H1 (cell line): ENCODE results near the gene LSM7. TPM values are rescaled to one million over a fixed set of nuclear protein-coding genes. Genes with fewer than 3 reads are reported as not detected.

Source experiments
- ATF3 ChIP-seq: IDR thresholded peaks from 2 replicates; pipeline ENCODE4 v1.6.1; 2011; ENCODE audit warnings: low read depth, mild to moderate bottlenecking, low read length; ENCODE audit not compliant: insufficient read depth
- CEBPB ChIP-seq: IDR thresholded peaks from 2 replicates; pipeline ENCODE4 v1.6.1; 2012; ENCODE audit warnings: low read depth, low read length
- CHD7 ChIP-seq: fragments of 300-600 bp; sonication (generic); IDR thresholded peaks from 2 replicates; pipeline ENCODE4 v1.7.1; 2012; ENCODE audit warnings: low read length, moderate library complexity, mild to moderate bottlenecking, inconsistent platforms; ENCODE audit not compliant: insufficient replicate concordance
- FOSL1 ChIP-seq: IDR thresholded peaks from 2 replicates; pipeline ENCODE4 v1.6.1; 2011; ENCODE audit warnings: mild to moderate bottlenecking, low read depth, low read length, moderate library complexity; ENCODE audit not compliant: insufficient read depth
- GABPA ChIP-seq: IDR thresholded peaks from 2 replicates; pipeline ENCODE4 v1.6.1; 2011; ENCODE audit warnings: mild to moderate bottlenecking, low read length, moderate library complexity, borderline replicate concordance; ENCODE audit not compliant: insufficient read depth
- GTF2F1 ChIP-seq: IDR thresholded peaks from 2 replicates; pipeline ENCODE4 v1.6.1; 2012; ENCODE audit warnings: low read depth, low read length, improper control_type of control experiment, borderline replicate concordance
- POLR2A ChIP-seq, 2 experiments: IDR thresholded peaks; 1 replicate in 1 of 2; 2 replicates in 1 of 2; pipeline ENCODE4 v1.6.1; 2011; ENCODE audit warnings: low read depth in 2 of 2, low read length in 2 of 2, mild to moderate bottlenecking in 2 of 2; ENCODE audit errors: control extremely low read depth in 1 of 2
- POU5F1 ChIP-seq: IDR thresholded peaks from 2 replicates; pipeline ENCODE4 v1.6.1; 2011; ENCODE audit warnings: low read depth, mild to moderate bottlenecking, low read length, moderate library complexity
- SIN3A ChIP-seq, 2 experiments: IDR thresholded peaks in 1 of 2; conservative IDR thresholded peaks in 1 of 2; 2 replicates each; pipeline ENCODE4 v1.6.1; 2011 to 2012; ENCODE audit warnings: low read length in 2 of 2, improper control_type of control experiment in 1 of 2, low read depth in 1 of 2, mild to moderate bottlenecking in 1 of 2
- SP4 ChIP-seq: IDR thresholded peaks from 2 replicates; pipeline ENCODE4 v1.6.1; 2012; ENCODE audit warnings: low read length, inconsistent platforms
- SRF ChIP-seq: IDR thresholded peaks from 2 replicates; pipeline ENCODE4 v1.6.1; 2011; ENCODE audit warnings: mild to moderate bottlenecking, low read depth, low read length, moderate library complexity
- polyA plus RNA-seq, 7 experiments: library from polyadenylated mRNA; depleted of rRNA in 3 of 7; stranded (reverse) in 5 of 7; unstranded in 2 of 7; fragments of >200 nt in 5 of 7; fragments of 200-250 nt in 2 of 7; gene quantifications; 1 replicate in 5 of 7; 2 replicates in 1 of 7; 4 replicates in 1 of 7; pipeline versions ENCODE4 v1.2.1 to v1.2.3, GENCODE V29; 2011 to 2013; ENCODE audit warnings: missing spikeins in 2 of 7, mixed read lengths in 2 of 7
- total RNA-seq: library from RNA; stranded (reverse); fragmentation: NEBNext Ultra II Directional; extraction: Animal tissue kit (Norgen Biotek cat#: 25700); gene quantifications from 2 replicates; pipeline ENCODE4 v1.2.1, GENCODE V29; 2021

Gene LSM7
- total and polyA plus RNA-seq, 2 of the 8 experiments (the other 6 are each of a cell fraction or from before 2014, with no cell fraction given) = 228 to 1,335 TPM

- no peak for TF ChIP-seq CHD7
- no peak for TF ChIP-seq POLR2A (IDR thresholded peaks at IDR 0.05; ENCODE audit: control extremely low read depth in 1 of 2, low read depth in 2 of 2, low read length in 2 of 2)
- no peak for TF ChIP-seq FOSL1
- TF ChIP-seq POU5F1 = no peak
- no peak for TF ChIP-seq SRF
- TF ChIP-seq CEBPB = no peak
- TF ChIP-seq SP4 = no peak
- no peak for TF ChIP-seq SIN3A (conservative IDR thresholded peaks at IDR 0.05 in 1 of 2, IDR thresholded peaks at IDR 0.05 in 1 of 2; ENCODE audit: low read depth in 1 of 2, low read length in 2 of 2)
- no peak for TF ChIP-seq GTF2F1
- TF ChIP-seq GABPA = no peak
- TF ChIP-seq ATF3 = no peak
Observed at GRCh38 chr19:2315121-2315817, 13.1 kb downstream of the LSM7 start (continued).
